IMR-90 (cell line): ENCODE results near the gene LRP1B. TPM values are rescaled to one million over a fixed set of nuclear protein-coding genes. Genes with fewer than 3 reads are reported as not detected.

ENCODE experiments used
- ATAC-seq: fragments of 200-7000 bp; cut with Tn5 transposase; 2 replicates; pipeline ENCODE4 v1.9.1; 2020; ENCODE audit warnings: low read depth, mild to moderate bottlenecking, moderate library complexity
- BruUV-seq: library from RNA; stranded (reverse); fragments of 400-500 nt; replicated peaks from 2 replicates; lab custom pipeline; 2021; lab: Mats Ljungman, UMichigan
- CTCF ChIA-PET: fragments of 300-600 bp; formaldehyde crosslinking; extraction: SDS; loops from one replicate; lab custom pipeline; 2021; ENCODE audit warnings: antibody characterized with exemption; lab: Yijun Ruan, JAX
- POLR2A ChIA-PET: fragments of 300-600 bp; sonication (Branson Sonifier 250); formaldehyde crosslinking; loops from one replicate; lab custom pipeline; 2022; ENCODE audit warnings: antibody characterized with exemption; ENCODE audit not compliant: unreplicated experiment; lab: Charles Lee
- DNase-seq: peaks from one replicate; pipeline ENCODE4 v3.0.0; 2013
- H2AFZ ChIP-seq: replicated peaks from 2 replicates; pipeline ENCODE3; 2013; ENCODE audit warnings: low read length, mild to moderate bottlenecking; ENCODE audit not compliant: poor library complexity
- H2AK5ac ChIP-seq: 2 replicates; pipeline ENCODE4 v1.6.1; 2013; ENCODE audit warnings: low read depth, low read length, inconsistent platforms
- H2AK9ac ChIP-seq: replicated peaks from 2 replicates; pipeline ENCODE3; 2013; ENCODE audit warnings: mild to moderate bottlenecking, low read depth, low read length, moderate library complexity; ENCODE audit not compliant: poor library complexity
- H2BK120ac ChIP-seq: 2 replicates; pipeline ENCODE4 v1.6.1; 2013; ENCODE audit warnings: low read depth, low read length, inconsistent platforms
- H2BK15ac ChIP-seq: 3 replicates; pipeline ENCODE4 v1.6.1; 2013; ENCODE audit warnings: low read depth, low read length, inconsistent platforms
- H2BK20ac ChIP-seq: 2 replicates; pipeline ENCODE4 v1.6.1; 2013; ENCODE audit warnings: low read depth, mild to moderate bottlenecking, inconsistent platforms, low read length, moderate library complexity
- H2BK5ac ChIP-seq: 2 replicates; pipeline ENCODE4 v1.6.1; 2013; ENCODE audit warnings: mild to moderate bottlenecking, low read depth, low read length, inconsistent platforms; ENCODE audit not compliant: poor library complexity, severe bottlenecking
- H3K14ac ChIP-seq: replicated peaks from 2 replicates; pipeline ENCODE4 v1.6.1; 2013; ENCODE audit warnings: low read depth, low read length, inconsistent platforms
- H3K18ac ChIP-seq: 2 replicates; pipeline ENCODE4 v1.6.1; 2013; ENCODE audit warnings: low read depth, low read length, control low read depth
- H3K23ac ChIP-seq: 2 replicates; pipeline ENCODE4 v1.6.1; 2013; ENCODE audit warnings: low read depth, low read length, inconsistent platforms
- H3K27ac ChIP-seq: 2 replicates; pipeline ENCODE4 v1.5.1; 2013; ENCODE audit warnings: mild to moderate bottlenecking, control low read depth, low read length; ENCODE audit not compliant: insufficient read depth
- H3K27me3 ChIP-seq: 2 replicates; pipeline ENCODE4 v1.6.1; 2013; ENCODE audit warnings: low read length; ENCODE audit not compliant: control insufficient read depth, insufficient read depth
- H3K36me3 ChIP-seq: 2 replicates; pipeline ENCODE4 v1.6.1; 2013; ENCODE audit warnings: low read length, mixed read lengths; ENCODE audit not compliant: control insufficient read depth, insufficient read depth
- H3K4ac ChIP-seq: 2 replicates; pipeline ENCODE4 v1.6.1; 2013; ENCODE audit warnings: low read depth, low read length, inconsistent platforms
- H3K4me1 ChIP-seq: 2 replicates; pipeline ENCODE4 v1.6.1; 2013; ENCODE audit warnings: low read length, mixed read lengths; ENCODE audit not compliant: control insufficient read depth, insufficient read depth
- H3K4me2 ChIP-seq: 2 replicates; pipeline ENCODE4 v1.6.1; 2013; ENCODE audit warnings: low read depth, mild to moderate bottlenecking, control low read depth, low read length, moderate library complexity
- H3K4me3 ChIP-seq: 2 replicates; pipeline ENCODE4 v1.5.1; 2013; ENCODE audit warnings: low read depth, mild to moderate bottlenecking, control low read depth, low read length, moderate library complexity; ENCODE audit not compliant: insufficient read depth
- H3K56ac ChIP-seq: 2 replicates; pipeline ENCODE4 v1.6.1; 2013; ENCODE audit warnings: low read length, inconsistent platforms; ENCODE audit not compliant: insufficient read depth; ENCODE audit errors: extremely low read depth
- H3K79me1 ChIP-seq, 2 experiments: 2 replicates each; pipeline ENCODE4 v1.6.1; 2013; ENCODE audit warnings: low read length in 2 of 2, inconsistent platforms in 1 of 2, low read depth in 1 of 2
- H3K9ac ChIP-seq: 2 replicates; pipeline ENCODE4 v1.6.1; 2013; ENCODE audit warnings: low read depth, low read length, control low read depth
- H3K9me1 ChIP-seq: 2 replicates; pipeline ENCODE4 v1.6.1; 2013; ENCODE audit warnings: low read length, inconsistent platforms; ENCODE audit not compliant: insufficient read depth
- H3K9me3 ChIP-seq: 2 replicates; pipeline ENCODE4 v1.6.1; 2013; ENCODE audit warnings: low read length; ENCODE audit not compliant: control insufficient read depth, insufficient read depth
- H4K20me1 ChIP-seq: 2 replicates; pipeline ENCODE4 v1.6.1; 2013; ENCODE audit warnings: low read length, inconsistent platforms; ENCODE audit not compliant: insufficient read depth
- H4K5ac ChIP-seq: 2 replicates; pipeline ENCODE4 v1.6.1; 2013; ENCODE audit warnings: mild to moderate bottlenecking, low read depth, low read length, control low read depth
- H4K8ac ChIP-seq, 2 experiments: 2 replicates each; pipeline ENCODE4 v1.6.1; 2013; ENCODE audit warnings: low read depth in 2 of 2, low read length in 2 of 2, control low read depth in 1 of 2, inconsistent platforms in 1 of 2
- H4K91ac ChIP-seq: 2 replicates; pipeline ENCODE4 v1.6.1; 2013; ENCODE audit warnings: low read depth, low read length, inconsistent platforms; ENCODE audit not compliant: insufficient read depth
- CEBPB ChIP-seq: IDR thresholded peaks from 2 replicates; pipeline ENCODE4 v1.6.1; 2012; ENCODE audit warnings: low read depth, low read length, improper control_type of control experiment
- FOS ChIP-seq: fragments of 150-350 bp; IDR thresholded peaks from 2 replicates; pipeline ENCODE4 v1.6.1; 2016; ENCODE audit warnings: low read depth, low read length
- RAD21 ChIP-seq: IDR thresholded peaks from 2 replicates; pipeline ENCODE4 v1.6.1; 2012; ENCODE audit warnings: low read length, improper control_type of control experiment
- RFX5 ChIP-seq: IDR thresholded peaks from 2 replicates; pipeline ENCODE4 v1.8.0; 2012; ENCODE audit warnings: low read depth, mild to moderate bottlenecking, low read length, moderate library complexity
- SMC3 ChIP-seq: fragments of 150-350 bp; IDR thresholded peaks from 2 replicates; pipeline ENCODE4 v1.6.1; 2016; ENCODE audit warnings: low read depth, mild to moderate bottlenecking, antibody characterized with exemption, low read length, moderate library complexity
- WGBS, 2 experiments: methylation state at CpG; one replicate each; pipeline versions ENCODE4 v1.1.5 to v1.1.7; 2013; ENCODE audit warnings: missing lambda C conversion rate in 2 of 2; ENCODE audit not compliant: insufficient read length in 1 of 2; ENCODE audit errors: extremely low coverage in 2 of 2; 5-methylcytosine and 5-hydroxymethylcytosine counted together
- dilution Hi-C: fragments of 300-500 bp; cut with HindIII; formaldehyde crosslinking; loops from one replicate; pipeline ENCODE4 v1.14.3; 2018; ENCODE audit warnings: low sequenced_read_pairs; ENCODE audit not compliant: unreplicated experiment
- in situ Hi-C: fragments of 300-500 bp; cut with MboI; formaldehyde crosslinking; loops from 3 replicates; pipeline ENCODE4 v1.14.3; 2019; ENCODE audit warnings: low sequenced_read_pairs, inconsistent platforms, mixed read lengths
- intact Hi-C: fragments of 100-400 bp; cut with micrococcal nuclease; formaldehyde crosslinking; loops from 2 replicates; pipeline ENCODE4 v1.10.0; 2022
- polyA plus RNA-seq, 3 experiments: library from polyadenylated mRNA; depleted of rRNA; stranded (reverse); fragments of >200 nt; gene quantifications; 2 replicates each; pipeline ENCODE4 v1.2.3, GENCODE V29; 2012; ENCODE audit warnings: low replicate concordance in 1 of 3
- total RNA-seq: library from RNA; depleted of rRNA; stranded (reverse); fragments of >200 nt; gene quantifications from 2 replicates; pipeline ENCODE4 v1.2.3, GENCODE V29; 2012

LRP1B gene
- total and polyA plus RNA-seq, 2 of the 4 experiments (the other 2 are of a cell fraction) = under 0.01 to 0.02 TPM

DNA sequence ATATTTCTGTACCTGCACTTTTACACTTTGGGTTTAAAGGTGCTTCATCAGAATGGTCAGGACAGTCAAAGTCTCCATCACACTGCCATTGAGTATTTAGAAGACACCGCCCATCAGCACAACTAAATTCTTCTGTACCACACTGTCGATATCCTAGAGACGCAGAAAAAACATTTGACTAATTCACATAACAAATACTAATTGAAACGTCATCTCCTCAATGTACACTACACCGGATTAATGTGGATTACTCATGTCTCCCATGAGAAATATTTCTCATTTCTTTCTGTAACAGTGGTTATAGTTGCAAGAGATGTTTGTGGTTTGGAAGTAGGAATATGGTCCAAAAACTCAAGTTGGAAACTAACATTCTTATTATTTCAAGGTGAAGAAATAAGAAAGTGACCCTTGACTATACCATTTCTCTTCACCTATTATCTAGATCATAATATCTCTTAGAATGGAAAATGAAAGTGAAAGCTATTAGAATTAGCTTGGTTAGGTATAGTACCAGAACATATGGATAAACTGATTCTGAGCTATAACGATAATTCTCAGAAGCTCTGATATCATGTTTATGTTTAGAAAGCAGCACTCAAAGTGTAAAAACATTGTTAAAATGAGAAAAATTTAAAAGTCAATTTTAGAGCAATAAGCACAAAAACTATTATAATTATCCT is 1627.7 kb downstream of the LRP1B start:
- no peaks in the 10 kb centered on the region for H3K36me3 ChIP-seq
- no peak overlapping the region for H4K8ac ChIP-seq
- H4K91ac ChIP-seq = no peak overlapping the region
- TF ChIP-seq RFX5 (no peak), FOS (no peak), RAD21 (no peak), CEBPB (0 out of 2 replicates have a peak, but pooled peaks have one; percentile 20), SMC3 (no peak)
- H2BK20ac ChIP-seq = no peak overlapping the region
- peak; percentile 29 for ATAC-seq
- H3K4me3 ChIP-seq = no peak overlapping the region
- no peak overlapping the region for H3K23ac ChIP-seq
- H2BK15ac ChIP-seq = no peak overlapping the region
- H2AK9ac ChIP-seq = no peak overlapping the region
- DNase-seq = peak; percentile 56
- H3K27ac ChIP-seq = no peak overlapping the region
- no peak overlapping the region for H4K5ac ChIP-seq
- no peaks in the 10 kb centered on the region for H4K20me1 ChIP-seq
- H2BK5ac ChIP-seq = no peak overlapping the region
- no peak overlapping the region for H3K14ac ChIP-seq
- BruUV-seq = no TSS peak
- no peak overlapping the region for H3K56ac ChIP-seq
- ChIA-PET POLR2A (no interaction called here), CTCF (no interaction called here)
- dilution Hi-C loops (no loop called here), in situ Hi-C loops (no loop called here), intact Hi-C loops (no loop called here)
- H3K4me2 ChIP-seq = peak overlapping the region; percentile 36
- H3K9ac ChIP-seq = no peak overlapping the region
- 80% methylated on average over 1 of the region's 6 CpGs; no CpG with 5 or more reads in 1 of the 2 experiments for WGBS, 2 experiments
- H3K4ac ChIP-seq = no peak overlapping the region
- no peaks in the 10 kb centered on the region for H3K27me3 ChIP-seq
- no peak overlapping the region for H2AK5ac ChIP-seq
- no peaks in the 10 kb centered on the region for H3K9me3 ChIP-seq
- H3K79me1 ChIP-seq = no peaks in the 10 kb centered on the region
- no peak overlapping the region for H2BK120ac ChIP-seq
- H3K4me1 ChIP-seq = no peaks in the 10 kb centered on the region
- no peak overlapping the region for H3K18ac ChIP-seq
- no peak overlapping the region for H2AFZ ChIP-seq
- no peaks in the 10 kb centered on the region for H3K9me1 ChIP-seq
